Measurements from ENCODE around the gene S1PR3.

S1PR3 gene

DNA sequence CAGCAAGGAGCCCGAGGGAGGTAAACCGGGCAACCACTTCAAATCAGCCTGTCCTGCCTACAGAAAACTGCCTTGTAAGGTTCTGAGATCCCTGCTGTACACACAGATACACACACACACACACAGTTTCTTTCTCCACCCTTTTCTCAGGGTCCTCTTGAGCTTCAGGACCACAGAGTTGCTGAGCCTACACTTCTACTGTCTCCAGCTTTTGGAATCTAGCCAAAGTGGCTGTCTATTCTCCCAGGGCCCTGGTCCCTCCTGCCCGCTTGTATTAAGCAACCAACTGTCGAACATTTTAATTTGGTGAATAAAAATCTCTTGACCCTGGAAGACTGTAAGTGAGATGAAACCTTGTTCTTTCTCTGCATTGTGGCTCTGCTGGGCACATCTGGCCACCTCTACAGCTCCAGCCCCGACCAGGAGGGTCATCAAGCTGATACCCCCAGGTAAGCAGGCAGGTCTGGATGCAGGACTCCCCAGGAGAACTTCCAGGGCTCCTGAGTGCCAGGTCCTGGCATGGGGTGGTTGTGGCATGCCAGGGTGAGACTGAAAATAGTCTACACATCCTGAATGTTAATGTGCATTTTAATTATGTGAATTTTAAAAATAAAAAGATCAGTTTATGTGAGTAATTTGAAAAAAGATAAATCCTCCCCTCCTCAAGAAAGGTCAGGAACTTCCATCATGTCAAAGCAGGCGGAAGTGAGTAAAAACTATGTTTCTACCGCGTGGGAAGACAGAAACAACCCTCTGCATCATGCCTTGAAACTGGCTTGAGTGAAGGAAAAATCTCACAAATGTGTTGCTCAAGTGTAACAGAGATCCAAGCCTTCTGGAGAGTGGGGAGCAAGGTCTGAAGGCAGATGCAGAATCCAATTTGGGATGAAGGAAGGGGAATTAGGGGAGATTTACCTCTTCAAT lies 15.0 kb upstream of the S1PR3 start:
- no peak for DNase-seq
- TF ChIP-seq POLR2A (IDR thresholded peaks at IDR 0.05; ENCODE audit: low read length) (no peak), GATA1 (IDR thresholded peaks at IDR 0.05; ENCODE audit: low read depth, low read length) (no peak)

DNA sequence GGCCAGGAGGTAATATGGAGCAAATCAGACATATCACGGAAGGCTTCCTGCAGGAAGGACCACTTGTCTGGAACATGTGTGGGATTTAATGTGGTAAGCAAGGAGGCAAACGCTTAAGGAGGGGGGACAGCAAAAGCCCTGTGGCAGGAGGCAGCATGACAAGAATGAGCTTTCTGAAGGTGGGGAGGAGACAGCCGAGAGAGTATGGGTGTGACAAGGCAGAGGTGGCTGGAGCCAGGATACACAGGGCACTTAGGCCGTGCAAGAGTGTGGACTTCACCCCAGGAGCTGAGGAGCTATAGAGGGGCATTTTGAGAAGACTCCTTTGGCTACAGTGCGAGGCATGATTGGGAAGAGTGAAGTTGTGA lies 14.4 kb upstream of the S1PR3 start:
- TF ChIP-seq POLR2A (IDR thresholded peaks at IDR 0.05; ENCODE audit: low read length) (no peak), GATA1 (IDR thresholded peaks at IDR 0.05; ENCODE audit: low read depth, low read length) (no peak)

DNA sequence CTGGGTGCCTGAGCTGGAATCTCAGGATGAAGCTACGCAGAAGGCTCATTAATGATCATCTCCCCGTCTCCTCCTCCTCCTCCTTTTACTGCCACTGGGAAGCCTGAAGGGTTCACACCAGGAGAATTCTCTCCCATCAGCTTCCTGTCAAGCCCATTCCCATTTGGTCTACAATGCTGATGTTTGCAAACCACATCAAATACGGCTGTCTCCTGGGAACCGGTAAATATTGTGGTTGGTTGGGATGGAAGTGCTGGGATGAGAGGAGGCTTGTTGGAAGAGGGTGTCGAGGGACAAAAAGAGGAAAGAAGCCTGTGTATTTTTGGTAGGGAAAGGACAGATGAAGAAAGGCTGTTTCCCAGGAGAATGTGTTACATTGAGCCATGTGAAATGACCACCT lies 13.2 kb upstream of the S1PR3 start:
- no peak for TF ChIP-seq GATA1 (IDR thresholded peaks at IDR 0.05; ENCODE audit: low read depth, low read length)
- no peak for TF ChIP-seq POLR2A (IDR thresholded peaks at IDR 0.05; ENCODE audit: low read length)
- DNase-seq = no peak

More for the DNA sequence above, 14.4 kb upstream of the S1PR3 start:
- no peak for DNase-seq

DNA sequence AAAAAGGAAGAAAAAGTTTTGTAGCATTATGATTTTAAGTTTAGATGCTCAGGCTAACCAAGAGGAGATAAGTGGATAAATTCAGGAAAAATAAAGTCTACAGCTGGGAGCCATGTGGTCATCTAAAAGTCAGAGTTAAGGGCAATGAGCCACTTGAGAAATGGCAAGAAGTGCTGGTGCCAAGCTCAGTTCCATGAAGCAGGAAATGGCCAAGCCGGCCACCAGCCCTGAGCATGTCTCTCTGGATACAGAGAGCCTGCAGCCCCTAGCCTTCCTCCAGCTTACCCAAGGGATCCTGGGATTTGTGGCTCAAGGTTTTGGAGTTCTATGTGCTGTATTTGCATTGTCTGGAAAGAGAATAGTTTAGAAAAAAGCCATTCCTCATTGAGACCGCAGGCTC lies 12.2 kb upstream of the S1PR3 start:
- TF ChIP-seq POLR2A (IDR thresholded peaks at IDR 0.05; ENCODE audit: low read length) = no peak
- no peak for TF ChIP-seq GATA1 (IDR thresholded peaks at IDR 0.05; ENCODE audit: low read depth, low read length)
- no peak for DNase-seq

DNA sequence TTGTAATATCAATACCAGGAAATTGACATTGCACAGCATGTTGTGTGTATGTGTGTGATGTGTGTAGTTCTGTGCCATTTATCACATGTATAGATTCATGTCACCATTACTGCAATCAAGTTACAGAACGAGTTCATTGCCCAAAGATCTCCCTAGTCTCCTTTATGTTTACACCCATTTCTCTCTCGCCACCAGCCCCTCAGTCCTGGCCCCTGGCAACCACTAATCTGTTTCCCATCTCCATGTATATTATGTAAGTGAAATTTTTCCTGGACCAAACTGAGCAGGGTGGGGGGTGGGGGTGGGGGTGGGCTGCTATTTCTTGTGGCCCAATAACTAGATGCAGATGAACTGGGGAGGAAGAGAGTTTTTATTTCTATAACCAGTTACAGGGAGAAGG lies 11.5 kb upstream of the S1PR3 start:
- no peak for DNase-seq
- TF ChIP-seq GATA1 (IDR thresholded peaks at IDR 0.05; ENCODE audit: low read depth, low read length) (no peak), POLR2A (IDR thresholded peaks at IDR 0.05; ENCODE audit: low read length) (no peak)

DNA sequence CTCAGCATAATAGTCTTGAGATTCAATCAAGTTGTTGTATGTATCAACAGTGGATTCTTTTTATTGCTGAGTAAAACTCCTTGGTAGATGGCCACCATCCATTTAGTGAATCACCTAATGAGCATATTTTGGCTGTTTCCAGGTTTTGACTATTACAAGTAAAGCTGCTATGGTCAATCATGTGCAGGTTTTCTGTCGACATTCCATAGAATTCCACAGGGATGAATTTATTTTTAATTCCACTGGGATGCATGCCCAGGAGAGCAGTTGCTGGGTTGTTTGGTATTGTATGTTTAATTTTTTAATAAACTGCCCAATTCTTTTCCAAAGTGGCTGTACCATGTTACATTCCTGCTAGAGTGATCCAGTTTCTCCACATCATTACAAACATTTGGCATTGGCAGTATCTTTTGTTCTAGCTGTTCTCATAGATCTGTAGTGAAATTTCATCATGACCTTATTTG lies 10.5 kb upstream of the S1PR3 start:
- TF ChIP-seq POLR2A (IDR thresholded peaks at IDR 0.05; ENCODE audit: low read length) (no peak), GATA1 (IDR thresholded peaks at IDR 0.05; ENCODE audit: low read depth, low read length) (no peak)
- no peak for DNase-seq

DNA sequence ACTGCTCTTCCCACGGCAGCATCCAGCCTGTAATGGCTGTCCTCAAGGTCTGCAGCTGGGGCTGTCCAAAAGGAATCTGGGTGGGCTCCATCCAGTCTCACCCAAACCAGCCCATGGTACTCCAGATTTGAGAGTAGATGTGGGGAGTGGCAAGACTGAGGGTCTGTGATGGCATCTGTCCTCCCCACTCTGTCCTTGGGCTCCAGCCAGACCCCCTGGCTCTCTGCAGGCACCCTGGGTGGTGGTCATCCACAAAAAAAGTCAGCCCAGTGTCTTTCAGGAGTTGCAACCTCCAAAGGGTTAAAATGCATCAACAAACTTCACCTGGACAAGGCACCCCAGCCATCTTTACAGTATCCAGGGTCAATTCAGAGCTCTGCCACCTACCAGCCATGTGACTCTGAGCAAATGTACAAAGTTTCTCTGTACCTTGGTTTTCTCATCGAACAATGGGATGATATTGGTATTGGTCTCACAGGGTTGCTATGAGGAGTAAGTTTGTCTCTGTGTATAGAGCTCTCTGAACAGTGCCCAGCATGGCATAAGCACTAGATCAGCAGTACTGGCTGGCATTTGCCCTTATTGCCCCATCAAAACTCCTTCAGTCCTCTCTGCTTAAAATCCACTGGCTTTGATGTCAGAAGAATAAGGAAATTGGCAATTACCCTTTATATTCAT lies 7.3 kb upstream of the S1PR3 start:
- DNase-seq = no peak
- TF ChIP-seq GATA1 (IDR thresholded peaks at IDR 0.05; ENCODE audit: low read depth, low read length) = no peak
- TF ChIP-seq POLR2A (IDR thresholded peaks at IDR 0.05; ENCODE audit: low read length) = no peak

DNA sequence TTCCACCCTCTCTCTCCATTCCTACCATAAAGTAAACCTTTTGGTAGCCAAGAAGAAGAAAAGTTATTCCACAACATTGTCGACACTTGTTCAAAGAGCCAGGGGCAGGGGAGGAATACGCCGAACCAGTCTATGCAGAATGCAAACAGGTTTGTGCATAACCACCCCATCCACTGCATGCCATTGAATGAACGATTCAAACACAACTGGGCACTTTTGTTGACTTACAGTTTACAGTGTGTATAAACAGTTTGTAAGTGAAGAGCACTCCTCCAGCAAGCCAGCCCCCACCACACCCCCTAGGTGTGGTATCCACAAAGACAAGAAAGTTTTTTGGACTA lies 6.8 kb upstream of the S1PR3 start:
- no peak for DNase-seq
- TF ChIP-seq GATA1 (IDR thresholded peaks at IDR 0.05; ENCODE audit: low read depth, low read length) (no peak), POLR2A (IDR thresholded peaks at IDR 0.05; ENCODE audit: low read length) (no peak)

DNA sequence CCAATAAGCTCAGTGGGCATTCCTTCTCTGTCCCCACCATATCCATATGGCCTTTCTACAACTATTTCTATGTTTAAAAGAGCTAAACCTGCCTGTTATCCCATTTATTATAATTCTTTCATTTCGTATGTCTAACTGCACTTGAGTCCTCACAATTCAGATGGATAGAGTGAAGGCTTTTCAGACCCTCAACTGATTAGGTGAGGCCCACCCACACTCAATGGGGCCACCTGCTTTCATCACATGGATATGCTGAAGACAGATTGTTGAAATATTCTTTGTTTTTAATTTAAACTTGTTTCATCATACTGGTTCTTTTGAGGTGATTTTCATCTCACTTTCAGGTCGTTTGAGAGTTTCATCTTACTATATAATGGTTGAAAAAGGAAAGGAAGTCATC lies 5.7 kb upstream of the S1PR3 start:
- no peak for TF ChIP-seq POLR2A (IDR thresholded peaks at IDR 0.05; ENCODE audit: low read length)
- no peak for TF ChIP-seq GATA1 (IDR thresholded peaks at IDR 0.05; ENCODE audit: low read depth, low read length)

DNA sequence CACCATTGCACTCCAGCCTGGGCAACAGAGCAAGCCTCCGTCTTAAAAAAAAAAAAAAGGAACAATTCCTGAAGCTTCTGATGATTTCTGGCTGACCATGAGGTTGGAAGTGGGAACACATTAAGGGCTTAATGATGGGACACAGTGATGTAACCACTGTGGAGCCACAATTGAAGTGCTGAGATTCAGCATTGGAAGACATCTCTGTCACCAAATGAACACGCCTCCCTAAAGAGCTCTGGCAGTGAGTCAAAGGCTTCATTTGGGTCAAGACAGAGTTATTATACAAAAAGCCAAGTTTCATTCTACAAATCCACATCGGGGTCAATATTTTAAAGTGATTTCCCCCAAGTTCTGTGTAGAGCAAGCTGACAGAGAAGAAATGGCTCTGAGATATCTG lies 4.5 kb upstream of the S1PR3 start:
- DNase-seq = no peak
- TF ChIP-seq POLR2A (IDR thresholded peaks at IDR 0.05; ENCODE audit: low read length) (no peak), GATA1 (IDR thresholded peaks at IDR 0.05; ENCODE audit: low read depth, low read length) (no peak)

More for the DNA sequence above, 5.7 kb upstream of the S1PR3 start:
- DNase-seq = no peak

DNA sequence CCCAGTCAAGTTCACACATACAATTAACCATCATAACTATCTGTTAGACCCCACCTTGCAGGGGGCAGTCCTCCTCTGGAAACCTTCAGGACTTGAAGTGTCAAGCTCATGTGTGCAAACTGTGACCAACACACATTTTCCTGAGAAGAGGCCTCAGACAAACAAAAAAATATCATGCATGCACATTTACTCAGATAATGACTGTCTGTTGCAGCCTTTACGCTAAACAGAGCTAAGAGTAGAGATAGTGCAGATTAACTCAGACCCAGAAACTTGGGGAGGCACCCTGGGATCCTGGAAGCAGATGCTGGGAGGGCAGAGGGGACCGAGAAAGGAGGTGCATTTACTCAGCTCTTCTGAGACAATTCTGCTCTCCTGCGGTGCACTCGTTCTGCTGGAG lies 3.6 kb upstream of the S1PR3 start:
- no peak for DNase-seq
- TF ChIP-seq GATA1 (IDR thresholded peaks at IDR 0.05; ENCODE audit: low read depth, low read length) (no peak), POLR2A (IDR thresholded peaks at IDR 0.05; ENCODE audit: low read length) (no peak)

DNA sequence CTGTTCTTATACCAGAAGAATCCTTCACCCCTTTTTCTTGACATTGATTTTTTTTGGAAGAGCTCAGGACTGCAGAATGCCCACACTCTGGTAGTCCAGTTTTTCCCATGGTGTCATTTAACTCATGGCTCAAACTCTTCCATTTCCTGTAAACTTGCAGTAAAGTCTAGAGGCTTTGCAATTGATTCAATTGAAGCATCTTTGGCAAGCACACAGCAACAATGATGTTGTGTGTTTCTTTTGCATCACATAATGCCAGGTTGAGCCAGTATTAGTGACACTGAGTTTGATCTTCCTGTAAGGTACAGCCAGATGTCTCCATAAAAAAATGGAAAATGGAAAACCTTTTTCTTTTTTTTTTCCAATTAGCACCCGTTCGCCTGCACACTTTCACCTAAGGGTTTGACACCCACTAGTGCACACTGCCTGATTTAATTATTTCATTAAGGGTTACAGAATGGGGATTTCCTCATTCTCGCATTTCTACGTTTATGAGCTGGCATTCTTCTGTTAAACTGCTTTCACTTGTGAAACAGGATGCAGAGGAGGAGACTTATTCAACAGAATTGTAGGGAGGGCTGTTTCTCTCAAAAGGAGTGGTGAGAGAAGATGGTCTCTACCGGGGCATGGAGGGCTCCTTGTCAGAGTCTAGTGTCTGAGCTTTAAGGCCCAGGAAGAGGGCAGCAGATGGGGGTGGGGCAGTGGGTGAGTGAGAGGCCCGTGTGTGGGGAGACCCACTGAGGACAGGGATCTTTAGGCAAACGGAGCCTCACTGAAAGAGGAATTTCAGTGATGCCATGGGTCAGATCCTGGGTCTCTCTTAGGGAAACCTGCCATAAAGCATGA lies 2.2 kb upstream of the S1PR3 start:
- no peak for TF ChIP-seq POLR2A (IDR thresholded peaks at IDR 0.05; ENCODE audit: low read length)
- no peak for TF ChIP-seq GATA1 (IDR thresholded peaks at IDR 0.05; ENCODE audit: low read depth, low read length)
- no peak for DNase-seq

DNA sequence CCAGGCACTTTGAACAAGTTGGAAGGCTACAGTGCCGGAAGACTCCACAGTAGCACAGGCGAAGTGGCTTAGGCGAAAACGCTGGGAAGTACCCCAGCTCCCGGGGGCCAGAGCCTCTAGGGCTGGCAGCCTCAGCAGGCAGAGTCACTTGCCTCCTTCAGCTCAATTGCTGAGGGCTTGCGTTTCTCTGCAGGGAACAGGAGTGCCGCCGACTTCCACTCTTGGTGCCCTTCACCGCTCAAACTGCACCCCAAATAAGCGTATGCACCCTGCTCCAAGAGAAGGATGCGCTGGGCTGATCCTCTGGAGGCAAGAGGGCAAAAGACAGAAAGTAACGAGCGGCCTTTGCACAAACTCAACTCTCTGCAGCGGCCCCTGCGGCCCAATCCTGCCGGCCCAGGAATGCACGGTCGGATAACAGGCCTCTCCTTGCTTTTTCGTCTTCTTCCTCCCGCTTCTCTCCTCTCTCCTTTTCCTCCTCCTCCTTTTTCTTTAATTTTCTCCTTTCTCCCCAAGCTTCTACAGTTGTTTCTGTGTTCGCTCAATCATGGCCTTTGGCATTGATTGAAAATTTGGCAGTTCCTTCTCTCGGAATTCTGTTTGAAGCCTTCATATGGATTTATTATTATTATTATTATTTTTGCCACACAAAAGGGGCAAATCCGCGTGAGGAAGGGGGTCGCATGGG lies 1.1 kb upstream of the S1PR3 start:
- TF ChIP-seq POLR2A (IDR thresholded peaks at IDR 0.05; ENCODE audit: low read length) = no peak
- TF ChIP-seq GATA1 (IDR thresholded peaks at IDR 0.05; ENCODE audit: low read depth, low read length) = no peak
- DNase-seq = no peak

Measured in erythroblast (primary cell).